ENCODE data around the gene LIPA. TPM values are rescaled to one million over a fixed set of nuclear protein-coding genes. Genes with fewer than 3 reads are reported as not detected.

LIPA gene
- total and polyA plus RNA-seq, 11 donors: 4.8 to 127 (median 18.8) TPM

DNA sequence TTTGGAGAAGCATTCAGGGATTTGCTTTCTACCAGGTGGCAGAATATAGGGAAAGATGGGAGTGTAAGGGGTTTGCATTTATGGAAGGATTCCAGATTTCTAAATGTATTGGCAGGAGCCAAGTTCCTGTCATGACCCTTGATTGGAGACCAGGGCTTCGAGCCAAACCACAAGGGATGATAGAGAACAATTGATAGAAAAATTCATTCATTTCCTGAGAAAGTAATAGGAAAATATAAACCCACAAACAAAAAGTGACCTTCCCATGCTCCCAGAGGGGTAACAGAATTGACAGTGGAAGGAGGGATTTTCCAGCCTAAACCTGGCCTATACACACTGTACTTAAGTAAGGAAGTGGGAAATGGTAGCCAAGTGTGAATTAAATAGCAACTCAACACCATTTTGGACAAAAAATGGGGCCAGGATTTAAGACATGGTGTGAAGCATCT is 27.9 kb upstream of the LIPA start:
- no peak overlapping the region for H3K4me3 ChIP-seq
- no peaks in the 10 kb centered on the region for H3K9me3 ChIP-seq
- no peak for TF ChIP-seq CTCF (IDR thresholded peaks at IDR 0.05)
- TF ChIP-seq POLR2A (IDR thresholded peaks at IDR 0.05): no peak
- DNase-seq (peak in 4 of 5 donors; percentile 38 to 53 (median 45)), ATAC-seq (no peak)
- H3K27ac ChIP-seq: peak overlapping the region in 11 of 12 donors; percentile 1 to 84 (median 70)
- no peaks in the 10 kb centered on the region for H3K36me3 ChIP-seq
- H3K27me3 ChIP-seq: no peaks in the 10 kb centered on the region
- intact Hi-C loops (cut with DNase I): no loop called here
- peaks cover 4 to 68% (median 42%) of the 10 kb centered on the region in 12 donors for H3K4me1 ChIP-seq
- 0 to 9% (median 4%) methylated on average over 1 of the region's 1 CpG for WGBS, 4 donors

GRCh38 chr10:89278900-89279392 is 27.4 kb upstream of the LIPA start:
- intact Hi-C loops (cut with DNase I): no loop called here
- Histone ChIP-seq H3K4me3 (no peak overlapping the region), H3K27ac (peak overlapping the region in 11 of 12 donors; percentile 1 to 84 (median 70)), H3K9me3 (no peaks in the 10 kb centered on the region), H3K4me1 (peaks cover 4 to 63% (median 38%) of the 10 kb centered on the region in 12 donors), H3K27me3 (no peaks in the 10 kb centered on the region), H3K36me3 (no peaks in the 10 kb centered on the region)
- TF ChIP-seq POLR2A (IDR thresholded peaks at IDR 0.05) (no peak), CTCF (IDR thresholded peaks at IDR 0.05) (no peak)
- no peak for ATAC-seq
- DNase-seq: no peak

DNA sequence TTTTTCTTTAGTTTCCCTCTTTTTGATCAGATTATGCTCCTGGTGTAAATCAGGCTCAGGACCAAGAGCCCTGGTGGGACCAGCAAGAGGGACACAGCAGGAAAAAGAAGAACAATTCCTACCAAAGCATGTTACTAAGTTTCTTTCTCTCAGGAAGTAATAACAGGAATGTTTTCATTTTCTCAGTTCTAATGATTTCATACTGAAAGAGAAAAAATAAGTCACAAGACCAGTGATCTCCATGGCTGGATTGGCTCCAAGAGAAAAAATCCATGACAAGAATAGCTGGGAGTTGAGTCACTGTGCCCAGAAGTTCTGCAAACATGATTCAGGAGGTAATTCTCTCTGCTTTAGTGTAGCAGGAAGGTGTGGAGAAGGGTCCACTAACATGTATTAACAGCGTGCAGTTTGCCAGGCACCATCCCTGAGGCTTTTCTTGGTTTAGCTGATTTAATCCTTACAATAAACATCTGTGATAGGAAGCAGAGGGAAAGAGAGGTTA is 26.5 kb upstream of the LIPA start:
- no peak overlapping the region for H3K4me3 ChIP-seq
- peak overlapping the region; percentile 34 to 86 (median 76) for H3K27ac ChIP-seq
- TF ChIP-seq POLR2A (IDR thresholded peaks at IDR 0.05) (no peak), CTCF (IDR thresholded peaks at IDR 0.05) (no peak)
- no peaks in the 10 kb centered on the region for H3K27me3 ChIP-seq
- intact Hi-C loops (cut with DNase I): no loop called here
- no peaks in the 10 kb centered on the region for H3K36me3 ChIP-seq
- DNase-seq: peak in 3 of 5 donors; percentile 46 to 69 (median 49)
- no peaks in the 10 kb centered on the region for H3K9me3 ChIP-seq
- peaks cover 4 to 54% (median 30%) of the 10 kb centered on the region in 12 donors for H3K4me1 ChIP-seq
- 10 to 30% (median 13%) methylated on average over 1 of the region's 1 CpG for WGBS, 4 donors
- peak; percentile 37 to 86 (median 76) for ATAC-seq

DNA sequence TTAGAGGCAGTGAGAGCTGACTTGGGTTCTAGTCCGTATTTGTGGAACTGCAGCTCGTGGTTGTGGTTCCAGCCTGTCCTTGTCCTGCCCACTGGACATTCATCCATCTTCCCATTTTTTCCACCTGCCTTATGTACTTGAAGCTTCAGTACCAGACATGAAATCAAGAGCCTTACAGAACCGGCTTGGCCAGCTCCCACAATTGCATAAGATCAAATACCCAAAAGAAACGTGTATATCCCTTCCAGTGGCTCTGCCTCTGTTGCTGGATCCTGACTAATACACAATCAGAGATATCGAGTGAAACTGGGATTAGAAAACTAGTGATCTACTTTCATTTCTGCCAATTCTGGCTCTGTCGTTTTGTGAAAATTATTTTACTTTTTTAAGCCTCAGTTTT is 23.8 kb upstream of the LIPA start:
- 78 to 84% (median 81%) methylated on average over 6 of the region's 6 CpGs for WGBS, 4 donors
- no peak for DNase-seq
- no peak for ATAC-seq
- Histone ChIP-seq H3K9me3 (no peaks in the 10 kb centered on the region), H3K27me3 (no peaks in the 10 kb centered on the region), H3K36me3 (no peaks in the 10 kb centered on the region), H3K27ac (no peak overlapping the region), H3K4me3 (no peak overlapping the region), H3K4me1 (peaks cover 4 to 43% (median 28%) of the 10 kb centered on the region in 12 donors)
- intact Hi-C loops (cut with DNase I): no loop called here
- TF ChIP-seq POLR2A (IDR thresholded peaks at IDR 0.05) (no peak), CTCF (IDR thresholded peaks at IDR 0.05) (no peak)
